ENCODE results near the gene SMARCC2.

GRCh38 chr12:56224102-56224701, 34.9 kb upstream of the SMARCC2 start, which contains the start of gene NABP2:
- TF ChIP-seq CTCF (IDR thresholded peaks at IDR 0.05) (peak; percentile 90 to 99 (median 97)), POLR2A (IDR thresholded peaks at IDR 0.05) (peak in 2 of 4 donors; percentile 18 to 46)
